Left ventricle myocardium inferior (tissue), 1 donor: Measurements from ENCODE around the gene MXI1. TPM values are rescaled to one million over a fixed set of nuclear protein-coding genes. Genes with fewer than 3 reads are reported as not detected.

Source experiments
- DNase-seq: peaks from one replicate; pipeline ENCODE4 v3.0.0-alpha.2; 2020
- H3K27ac ChIP-seq: fragments of 200-600 bp; replicated peaks from 2 replicates; pipeline ENCODE4 v1.8.0; 2021
- H3K27me3 ChIP-seq: fragments of 200-600 bp; 2 replicates; pipeline ENCODE4 v1.8.0; 2021; ENCODE audit warnings: low read depth
- H3K36me3 ChIP-seq: fragments of 200-600 bp; 2 replicates; pipeline ENCODE4 v1.8.0; 2021
- H3K4me1 ChIP-seq: fragments of 200-600 bp; 2 replicates; pipeline ENCODE4 v1.8.0; 2021
- H3K4me3 ChIP-seq: fragments of 200-600 bp; 2 replicates; pipeline ENCODE4 v1.8.0; 2021; ENCODE audit warnings: mild to moderate bottlenecking, moderate library complexity
- H3K9me3 ChIP-seq: fragments of 200-600 bp; replicated peaks from 2 replicates; pipeline ENCODE4 v1.8.0; 2021
- CTCF ChIP-seq: fragments of 200-600 bp; IDR thresholded peaks from 2 replicates; pipeline ENCODE4 v1.8.0; 2021; ENCODE audit warnings: antibody characterized with exemption, mild to moderate bottlenecking, borderline replicate concordance
- intact Hi-C: fragments of 100-400 bp; cut with micrococcal nuclease; formaldehyde crosslinking; loops from one replicate; pipeline ENCODE4 v1.11.0; 2022
- total RNA-seq: library from RNA; stranded (reverse); fragmentation: NEBNext Ultra II Directional; extraction: Animal tissue kit (Norgen Biotek cat#: 25700); gene quantifications from one replicate; pipeline ENCODE4 v1.2.1, GENCODE V29; 2021
- donor health status: DM: no; HTN: yes; CAD: no; lungs with severe emphysema.

MXI1 gene
- total RNA-seq, 1 donor from 2014 or later: 60.0 TPM

GRCh38 chr10:110259317-110259716 lies 51.9 kb downstream of the MXI1 start:
- intact Hi-C loops: no loop called here

DNA sequence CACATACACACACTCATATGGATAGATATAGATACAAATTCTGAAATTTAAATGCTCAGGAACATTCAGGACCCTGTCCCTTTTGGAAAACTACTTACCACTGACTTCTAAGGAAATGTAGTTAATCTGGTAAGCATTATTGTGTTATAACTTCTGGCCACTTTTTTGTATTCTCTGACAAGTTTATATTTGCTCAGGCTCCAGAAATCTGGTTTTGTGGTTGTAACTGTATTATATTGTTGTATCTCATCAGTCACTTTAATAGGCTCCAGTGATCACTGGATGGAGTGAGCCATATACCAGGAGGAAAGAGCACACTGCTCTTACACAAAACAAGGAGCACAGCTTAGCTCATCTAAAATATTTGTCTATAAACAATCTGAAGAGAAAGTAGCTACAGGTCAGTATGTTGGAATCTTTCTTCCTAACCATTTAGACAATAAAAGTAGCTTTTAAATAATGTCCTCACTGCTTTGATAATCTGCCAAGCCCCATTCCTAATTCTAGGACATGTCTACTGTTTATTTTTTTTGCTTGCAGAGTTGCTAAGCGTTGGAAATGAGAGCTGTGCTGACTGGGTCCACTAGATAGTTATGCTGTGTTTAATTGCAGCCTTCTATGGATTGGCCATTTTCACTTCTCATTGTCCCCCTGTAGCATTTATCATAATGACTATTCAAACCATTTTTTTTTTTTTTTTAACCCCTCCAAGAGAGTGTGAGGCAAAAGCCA lies 53.5 kb downstream of the MXI1 start:
- peaks cover 3% of the 10 kb centered on the region for H3K9me3 ChIP-seq
- peaks cover 76% of the 10 kb centered on the region for H3K4me1 ChIP-seq
- no peak for DNase-seq
- TF ChIP-seq CTCF: no peak
- H3K27ac ChIP-seq: peak overlapping the region; percentile 92
- H3K36me3 ChIP-seq: peaks cover 3% of the 10 kb centered on the region
- H3K27me3 ChIP-seq: no peaks in the 10 kb centered on the region
- intact Hi-C loops: no loop called here
- no peak overlapping the region for H3K4me3 ChIP-seq

More at GRCh38 chr10:110259317-110259716, 51.9 kb downstream of the MXI1 start:
- Histone ChIP-seq H3K27me3 (no peaks in the 10 kb centered on the region), H3K36me3 (peaks cover 10% of the 10 kb centered on the region), H3K27ac (peak overlapping the region; percentile 92), H3K9me3 (peaks cover 10% of the 10 kb centered on the region), H3K4me3 (no peak overlapping the region), H3K4me1 (peaks cover 65% of the 10 kb centered on the region)
- DNase-seq: no peak
- TF ChIP-seq CTCF: no peak

DNA sequence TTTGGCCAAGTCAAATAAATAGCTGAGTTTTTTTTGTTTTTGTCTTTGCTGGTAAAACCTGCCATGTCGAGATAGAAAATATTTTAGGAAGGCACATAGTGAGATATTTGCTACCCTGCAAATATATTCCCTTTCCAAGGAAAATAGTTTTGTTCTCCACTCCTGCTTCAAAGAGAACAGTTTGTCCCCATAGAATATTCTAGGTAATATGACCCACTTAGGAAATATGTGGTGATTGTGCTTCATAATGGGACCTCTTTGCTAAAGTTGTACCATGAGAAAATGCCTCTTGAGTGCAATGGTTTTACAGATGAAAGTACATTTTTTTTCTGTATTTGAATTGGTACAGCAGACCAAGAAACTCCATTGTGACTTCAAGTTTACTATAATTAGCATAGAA lies 55.8 kb downstream of the MXI1 start:
- no peak overlapping the region for H3K4me3 ChIP-seq
- no peaks in the 10 kb centered on the region for H3K9me3 ChIP-seq
- peaks cover 94% of the 10 kb centered on the region for H3K4me1 ChIP-seq
- no peak for DNase-seq
- no peaks in the 10 kb centered on the region for H3K27me3 ChIP-seq
- no peak for TF ChIP-seq CTCF
- intact Hi-C loops: no loop called here
- no peaks in the 10 kb centered on the region for H3K36me3 ChIP-seq
- H3K27ac ChIP-seq: peak overlapping the region; percentile 92

DNA sequence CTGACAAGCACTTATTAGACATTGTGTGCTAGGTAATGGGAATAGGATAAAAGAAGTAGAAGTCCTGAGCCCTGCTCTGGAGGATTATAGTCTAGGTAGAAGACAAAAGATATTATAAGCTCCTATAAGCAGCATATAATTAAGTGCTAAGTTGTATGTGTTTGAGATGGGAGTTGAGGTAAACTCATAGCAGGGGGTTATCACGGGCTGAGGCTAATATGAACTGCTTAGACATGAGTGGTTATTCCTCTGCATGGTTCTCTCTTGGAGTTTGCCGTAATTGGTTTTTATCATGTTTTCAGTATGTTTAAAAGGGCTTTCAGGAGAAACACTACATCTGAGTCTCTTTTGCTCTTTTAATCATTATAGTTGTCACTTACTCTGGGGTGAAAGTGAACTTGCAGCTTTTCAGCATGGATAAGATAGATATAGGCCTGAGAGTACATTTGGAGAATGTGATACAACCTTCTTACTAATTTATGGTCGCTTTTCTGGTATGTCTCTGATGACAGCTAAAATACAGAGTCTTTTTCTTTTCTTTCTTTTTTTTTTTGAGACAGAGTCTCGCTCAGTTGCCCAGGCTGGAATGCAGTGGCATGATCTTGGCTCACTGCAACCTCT lies 58.3 kb downstream of the MXI1 start:
- no peak for TF ChIP-seq CTCF

DNA sequence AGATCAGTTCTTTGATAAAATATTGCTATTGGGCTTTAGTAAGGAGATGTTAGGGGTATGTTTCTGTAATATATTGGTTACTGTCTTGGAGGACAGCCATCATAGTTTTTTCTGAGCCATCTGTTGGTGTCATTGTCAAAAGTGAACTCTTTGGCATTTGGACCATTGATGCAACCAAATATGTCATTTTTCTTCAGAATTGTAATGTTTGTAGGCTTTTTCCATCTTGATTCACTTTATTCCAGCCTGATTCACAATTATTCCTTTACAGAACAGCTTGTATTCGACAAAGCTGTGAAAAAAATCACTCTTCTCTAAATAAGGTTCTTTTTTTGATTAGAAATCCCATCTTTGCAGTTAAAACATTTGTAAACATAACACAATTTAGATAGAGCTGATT lies 59.9 kb downstream of the MXI1 start:
- TF ChIP-seq CTCF: no peak
- no peak for DNase-seq
- intact Hi-C loops: no loop called here

More for the DNA sequence above, 58.3 kb downstream of the MXI1 start:
- no peak overlapping the region for H3K4me3 ChIP-seq
- no peaks in the 10 kb centered on the region for H3K36me3 ChIP-seq
- H3K27me3 ChIP-seq: no peaks in the 10 kb centered on the region
- peak overlapping the region; percentile 92 for H3K27ac ChIP-seq
- DNase-seq: no peak
- intact Hi-C loops: no loop called here
- peaks cover 94% of the 10 kb centered on the region for H3K4me1 ChIP-seq
- no peaks in the 10 kb centered on the region for H3K9me3 ChIP-seq

More for the DNA sequence above, 59.9 kb downstream of the MXI1 start:
- Histone ChIP-seq H3K36me3 (no peaks in the 10 kb centered on the region), H3K4me3 (no peak overlapping the region), H3K27me3 (no peaks in the 10 kb centered on the region), H3K27ac (peak overlapping the region; percentile 92), H3K9me3 (no peaks in the 10 kb centered on the region), H3K4me1 (peaks cover 93% of the 10 kb centered on the region)
